Glutamatergic neuron (in vitro differentiated cells): Measurements from ENCODE around the gene SIPA1L3. TPM values are rescaled to one million over a fixed set of nuclear protein-coding genes. Genes with fewer than 3 reads are reported as not detected.
"Not testable (repeated sequence)": the region's sequence is repeated elsewhere in the genome, so short reads cannot be mapped to it uniquely, and the experiment has no call there.

Source experiments
- DNase-seq: peaks from one replicate; pipeline ENCODE4 v3.0.0; 2022
- H3K27ac Mint-ChIP-seq: one replicate; pipeline ENCODE4 v1.8.0; 2020; ENCODE audit warnings: mild to moderate bottlenecking, mixed read lengths, inconsistent platforms; ENCODE audit not compliant: unreplicated experiment
- H3K27me3 Mint-ChIP-seq: one replicate; pipeline ENCODE4 v1.8.0; 2020; ENCODE audit warnings: mild to moderate bottlenecking, moderate library complexity, mixed read lengths, inconsistent platforms; ENCODE audit not compliant: unreplicated experiment
- H3K36me3 Mint-ChIP-seq: one replicate; pipeline ENCODE4 v1.8.0; 2020; ENCODE audit warnings: mild to moderate bottlenecking, mixed read lengths, inconsistent platforms; ENCODE audit not compliant: unreplicated experiment
- H3K4me1 Mint-ChIP-seq: one replicate; pipeline ENCODE4 v1.8.0; 2020; ENCODE audit warnings: mild to moderate bottlenecking, low read depth, mixed read lengths, inconsistent platforms; ENCODE audit not compliant: unreplicated experiment
- H3K4me3 Mint-ChIP-seq: one replicate; pipeline ENCODE4 v1.8.0; 2020; ENCODE audit warnings: mild to moderate bottlenecking, mixed read lengths, inconsistent platforms; ENCODE audit not compliant: unreplicated experiment
- H3K9me3 Mint-ChIP-seq: one replicate; pipeline ENCODE4 v1.8.0; 2020; ENCODE audit warnings: mild to moderate bottlenecking, moderate library complexity, mixed read lengths, inconsistent platforms; ENCODE audit not compliant: unreplicated experiment
- CTCF ChIP-seq: fragments of 200-600 bp; sonication (generic); IDR thresholded peaks from one replicate; pipeline ENCODE4 v1.5.0; 2021; ENCODE audit not compliant: partially characterized antibody, unreplicated experiment
- total RNA-seq: library from RNA; stranded (reverse); fragmentation: NEBNext Ultra II Directional; extraction: Animal tissue kit (Norgen Biotek cat#: 25700); gene quantifications from one replicate; pipeline ENCODE4 v1.2.1, GENCODE V29; 2021; ENCODE audit not compliant: unreplicated experiment

The SIPA1L3 gene
- total RNA-seq, 1 donor from 2014 or later, result 97.7 TPM

- H3K27me3 Mint-ChIP-seq, result no peaks in the 10 kb centered on the region
- peaks cover 5% of the 10 kb centered on the region for H3K9me3 Mint-ChIP-seq
- DNase-seq, result no peak
- H3K27ac Mint-ChIP-seq, result peak overlapping the region; percentile 22
- H3K4me3 Mint-ChIP-seq, result no peak overlapping the region
- peaks cover 5% of the 10 kb centered on the region for H3K36me3 Mint-ChIP-seq
- no peak for TF ChIP-seq CTCF
- peaks cover 30% of the 10 kb centered on the region for H3K4me1 Mint-ChIP-seq
Measured at GRCh38 chr19:38025909-38026307, 118.9 kb downstream of the SIPA1L3 start.

DNA sequence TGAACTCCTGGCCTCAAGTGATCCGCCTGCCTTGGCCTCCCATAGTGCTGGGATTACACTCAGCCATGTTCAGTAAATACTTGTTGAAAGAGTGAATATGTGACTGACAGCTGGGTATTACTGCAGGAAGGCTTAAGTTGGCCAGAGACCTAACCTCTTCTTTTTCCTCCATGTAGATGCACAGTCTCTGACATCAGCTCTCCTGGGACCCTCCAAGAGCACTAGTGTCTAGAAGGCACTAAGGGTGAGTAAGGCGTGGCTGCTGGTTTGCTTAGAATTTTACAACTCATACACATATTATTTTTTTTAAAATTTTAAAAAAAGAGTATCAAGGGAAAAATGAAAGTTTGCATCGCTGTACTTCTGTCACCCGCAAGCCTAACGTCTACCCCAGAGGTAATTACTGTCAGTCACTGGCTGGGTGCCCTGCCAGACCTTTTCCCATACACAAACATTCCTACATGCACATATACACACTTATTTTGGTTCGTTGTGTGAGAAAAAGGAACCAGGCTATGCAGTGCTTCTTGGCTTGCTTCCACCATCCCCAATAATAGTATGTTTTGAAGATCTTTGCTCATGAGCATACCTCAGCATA is 122.0 kb downstream of the SIPA1L3 start:
- no peak for DNase-seq
- no peak overlapping the region for H3K27ac Mint-ChIP-seq
- H3K27me3 Mint-ChIP-seq, result peaks cover 1% of the 10 kb centered on the region
- H3K4me3 Mint-ChIP-seq, result no peak overlapping the region
- H3K9me3 Mint-ChIP-seq, result peaks cover 9% of the 10 kb centered on the region
- H3K36me3 Mint-ChIP-seq, result peaks cover 11% of the 10 kb centered on the region
- H3K4me1 Mint-ChIP-seq, result peaks cover 28% of the 10 kb centered on the region
- no peak for TF ChIP-seq CTCF

DNA sequence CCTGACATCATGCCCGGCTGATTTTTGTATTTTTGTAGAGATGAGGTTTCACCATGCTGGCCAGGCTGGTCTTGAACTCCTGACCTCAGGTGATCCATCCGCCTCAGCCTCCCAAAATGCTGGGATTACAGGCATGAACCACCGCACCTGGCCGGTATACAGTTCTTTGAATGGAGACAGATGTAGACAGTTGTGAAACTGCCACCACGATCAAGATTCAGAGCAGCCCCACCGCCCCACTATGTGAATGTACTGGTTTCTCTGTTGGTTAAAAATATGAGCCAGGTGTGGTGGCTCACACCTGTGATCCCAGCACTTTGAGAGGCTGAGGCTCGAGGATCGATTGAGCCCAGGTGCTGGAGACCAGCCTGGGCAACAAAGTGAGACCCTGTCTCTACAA is 123.0 kb downstream of the SIPA1L3 start:
- H3K27ac Mint-ChIP-seq, H3K9me3 Mint-ChIP-seq, H3K4me3 Mint-ChIP-seq, DNase-seq, H3K27me3 Mint-ChIP-seq: not testable (repeated sequence)
- Mint-ChIP-seq H3K36me3 (peaks cover 11% of the 10 kb centered on the region), H3K4me1 (peaks cover 21% of the 10 kb centered on the region)

DNA sequence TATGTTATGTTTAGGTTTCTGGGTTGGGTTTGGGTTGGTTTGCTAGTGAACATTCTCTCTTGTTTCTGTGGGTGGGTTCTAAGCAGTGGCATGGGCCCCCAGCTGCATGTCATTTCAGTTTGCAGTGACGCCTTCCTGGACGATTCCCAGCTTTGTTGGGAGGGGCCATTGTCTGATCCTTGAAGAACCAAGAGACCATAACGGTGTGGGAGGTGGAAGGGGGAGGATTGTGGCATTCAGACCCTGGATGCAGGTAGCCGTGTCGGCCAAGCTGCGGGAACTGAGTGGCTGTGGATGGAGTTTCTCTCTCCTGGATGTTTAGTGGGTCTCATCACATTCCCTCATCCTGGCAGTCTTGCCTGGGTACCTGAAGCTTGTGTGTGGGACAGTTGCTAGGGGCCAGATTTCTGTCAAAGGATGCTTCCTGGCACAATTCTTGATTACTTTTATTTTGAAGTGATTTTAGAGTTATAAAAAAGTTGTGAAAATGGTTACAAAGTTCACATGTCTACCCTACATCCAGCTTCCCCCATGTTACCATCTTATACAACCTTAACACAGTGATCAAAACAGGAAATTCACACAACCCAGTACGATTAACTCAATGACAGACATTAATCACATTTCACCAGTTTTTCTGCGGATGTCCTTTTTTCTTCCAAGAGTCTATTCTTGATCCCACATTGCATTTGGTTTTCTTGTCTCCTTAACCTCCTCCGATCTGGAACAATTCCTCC is 123.8 kb downstream of the SIPA1L3 start:
- Mint-ChIP-seq H3K27ac (no peak overlapping the region), H3K4me3 (no peak overlapping the region), H3K9me3 (peaks cover 13% of the 10 kb centered on the region), H3K36me3 (peaks cover 11% of the 10 kb centered on the region), H3K4me1 (peaks cover 25% of the 10 kb centered on the region), H3K27me3 (peaks cover 11% of the 10 kb centered on the region)
- no peak for DNase-seq
- TF ChIP-seq CTCF, result no peak

GRCh38 chr19:38031423-38031770 is 124.4 kb downstream of the SIPA1L3 start:
- Mint-ChIP-seq H3K9me3 (peaks cover 12% of the 10 kb centered on the region), H3K27me3 (peaks cover 14% of the 10 kb centered on the region), H3K27ac (no peak overlapping the region), H3K36me3 (peaks cover 11% of the 10 kb centered on the region), H3K4me3 (no peak overlapping the region), H3K4me1 (peaks cover 30% of the 10 kb centered on the region)
- DNase-seq, result no peak
- no peak for TF ChIP-seq CTCF
